Measurements from ENCODE around the gene TOX2. TPM values are rescaled to one million over a fixed set of nuclear protein-coding genes. Genes with fewer than 3 reads are reported as not detected.

Gene TOX2
- total and polyA plus RNA-seq, 4 experiments from 2014 or later, result 0.22 to 1.1 (median 0.49) TPM

GRCh38 chr20:43934833-43935232, 20.2 kb downstream of the TOX2 start:
- no peaks in the 10 kb centered on the region for H3K9me3 Mint-ChIP-seq
- no peak overlapping the region for H3K4me3 ChIP-seq (ENCODE audit: low read length in 2 of 2)
- H3K4me1 Mint-ChIP-seq, result peaks cover 4 to 19% (median 8%) of the 10 kb centered on the region in 4 donors
- H3K27ac ChIP-seq (ENCODE audit: low read depth, low read length), result no peak overlapping the region
- H3K36me3 ChIP-seq (ENCODE audit: insufficient read depth, low read length), result no peaks in the 10 kb centered on the region
- ChIA-PET CTCF (ENCODE audit: partially characterized antibody) (interaction anchor here (0.7 kb wide), 1 partner anchor 91 kb away, joined by 3 read pairs; no protein-coding TSS in a partner anchor), POLR2A (ENCODE audit: partially characterized antibody) (no interaction called here)
- peaks cover 1 to 7% of the 10 kb centered on the region in 2 donors for H3K27me3 Mint-ChIP-seq
- H3K36me3 Mint-ChIP-seq, result no peaks in the 10 kb centered on the region
- H3K9me3 ChIP-seq (ENCODE audit: control insufficient read depth in 1 of 2, low read length in 2 of 2), result no peaks in the 10 kb centered on the region
- H3K4me1 ChIP-seq (ENCODE audit: insufficient read depth, low read length), result peaks cover 14% of the 10 kb centered on the region
- H3K27ac Mint-ChIP-seq, result no peak overlapping the region
- no peak overlapping the region for H3K4me3 Mint-ChIP-seq
- DNase-seq, result no peak
- no peaks in the 10 kb centered on the region for H3K27me3 ChIP-seq (ENCODE audit: insufficient read depth, low read length)
- intact Hi-C loops (cut with micrococcal nuclease), result no loop called here

GRCh38 chr20:43936104-43936770, 21.6 kb downstream of the TOX2 start:
- Mint-ChIP-seq H3K27ac (peak overlapping the region in 1 of 7 donors; percentile 8), H3K4me1 (peaks cover 8 to 30% (median 13%) of the 10 kb centered on the region in 4 donors), H3K4me3 (no peak overlapping the region), H3K36me3 (no peaks in the 10 kb centered on the region), H3K27me3 (peaks cover 1 to 6% of the 10 kb centered on the region in 2 donors), H3K9me3 (no peaks in the 10 kb centered on the region)
- ChIA-PET CTCF (ENCODE audit: partially characterized antibody) (no interaction called here), POLR2A (ENCODE audit: partially characterized antibody) (interaction anchor here (0.6 kb wide), 1 partner anchor 10 kb away, joined by 3 read pairs; no protein-coding TSS in a partner anchor)
- Histone ChIP-seq H3K36me3 (ENCODE audit: insufficient read depth, low read length) (no peaks in the 10 kb centered on the region), H3K4me1 (ENCODE audit: insufficient read depth, low read length) (peaks cover 26% of the 10 kb centered on the region), H3K9me3 (ENCODE audit: control insufficient read depth in 1 of 2, low read length in 2 of 2) (no peaks in the 10 kb centered on the region), H3K4me3 (ENCODE audit: low read length in 2 of 2) (no peak overlapping the region), H3K27me3 (ENCODE audit: insufficient read depth, low read length) (no peaks in the 10 kb centered on the region), H3K27ac (ENCODE audit: low read depth, low read length) (no peak overlapping the region)
- intact Hi-C loops (cut with micrococcal nuclease), result no loop called here
- no peak for DNase-seq

GRCh38 chr20:43936805-43937204, 22.2 kb downstream of the TOX2 start:
- Histone ChIP-seq H3K27ac (ENCODE audit: low read depth, low read length) (no peak overlapping the region), H3K4me1 (ENCODE audit: insufficient read depth, low read length) (peaks cover 32% of the 10 kb centered on the region), H3K4me3 (ENCODE audit: low read length in 2 of 2) (no peak overlapping the region), H3K27me3 (ENCODE audit: insufficient read depth, low read length) (no peaks in the 10 kb centered on the region), H3K9me3 (ENCODE audit: control insufficient read depth in 1 of 2, low read length in 2 of 2) (no peaks in the 10 kb centered on the region), H3K36me3 (ENCODE audit: insufficient read depth, low read length) (no peaks in the 10 kb centered on the region)
- POLR2A ChIA-PET (ENCODE audit: partially characterized antibody), result interaction anchor here (0.6 kb wide), 1 partner anchor 10 kb away, joined by 3 read pairs; no protein-coding TSS in a partner anchor
- CTCF ChIA-PET (ENCODE audit: partially characterized antibody), result no interaction called here
- no peaks in the 10 kb centered on the region for H3K36me3 Mint-ChIP-seq
- H3K27me3 Mint-ChIP-seq, result peaks cover 1 to 4% of the 10 kb centered on the region in 2 donors
- intact Hi-C loops (cut with micrococcal nuclease), result no loop called here
- peak overlapping the region in 1 of 7 donors; percentile 8 for H3K27ac Mint-ChIP-seq
- no peak overlapping the region for H3K4me3 Mint-ChIP-seq
- no peaks in the 10 kb centered on the region for H3K9me3 Mint-ChIP-seq
- peaks cover 13 to 36% (median 18%) of the 10 kb centered on the region in 4 donors for H3K4me1 Mint-ChIP-seq
- DNase-seq, result no peak

- H3K4me1 Mint-ChIP-seq, result peaks cover 20 to 44% (median 25%) of the 10 kb centered on the region in 4 donors
- ChIA-PET POLR2A (ENCODE audit: partially characterized antibody) (no interaction called here), CTCF (ENCODE audit: partially characterized antibody) (no interaction called here)
- no peaks in the 10 kb centered on the region for H3K36me3 Mint-ChIP-seq
- Histone ChIP-seq H3K4me3 (ENCODE audit: low read length in 2 of 2) (no peak overlapping the region), H3K36me3 (ENCODE audit: insufficient read depth, low read length) (no peaks in the 10 kb centered on the region), H3K9me3 (ENCODE audit: control insufficient read depth in 1 of 2, low read length in 2 of 2) (no peaks in the 10 kb centered on the region), H3K27me3 (ENCODE audit: insufficient read depth, low read length) (no peaks in the 10 kb centered on the region), H3K4me1 (ENCODE audit: insufficient read depth, low read length) (peaks cover 39% of the 10 kb centered on the region), H3K27ac (ENCODE audit: low read depth, low read length) (no peak overlapping the region)
- no peaks in the 10 kb centered on the region for H3K9me3 Mint-ChIP-seq
- intact Hi-C loops (cut with micrococcal nuclease), result no loop called here
- peaks cover 1 to 3% of the 10 kb centered on the region in 2 donors for H3K27me3 Mint-ChIP-seq
- DNase-seq, result no peak
- H3K4me3 Mint-ChIP-seq, result no peak overlapping the region
- no peak overlapping the region for H3K27ac Mint-ChIP-seq
Measured at GRCh38 chr20:43937591-43937990, 22.9 kb downstream of the TOX2 start.

- Histone ChIP-seq H3K36me3 (ENCODE audit: insufficient read depth, low read length) (no peaks in the 10 kb centered on the region), H3K4me3 (ENCODE audit: low read length in 2 of 2) (no peak overlapping the region), H3K9me3 (ENCODE audit: control insufficient read depth in 1 of 2, low read length in 2 of 2) (no peaks in the 10 kb centered on the region), H3K27me3 (ENCODE audit: insufficient read depth, low read length) (no peaks in the 10 kb centered on the region), H3K27ac (ENCODE audit: low read depth, low read length) (no peak overlapping the region), H3K4me1 (ENCODE audit: insufficient read depth, low read length) (peaks cover 45% of the 10 kb centered on the region)
- peaks cover 25 to 49% (median 31%) of the 10 kb centered on the region in 4 donors for H3K4me1 Mint-ChIP-seq
- ChIA-PET CTCF (ENCODE audit: partially characterized antibody) (no interaction called here), POLR2A (ENCODE audit: partially characterized antibody) (interaction anchor here (1.2 kb wide), 1 partner anchor 16 kb away, joined by 3 read pairs; no protein-coding TSS in a partner anchor)
- intact Hi-C loops (cut with micrococcal nuclease), result no loop called here
- H3K27ac Mint-ChIP-seq, result no peak overlapping the region
- peaks cover 1 to 3% of the 10 kb centered on the region in 2 donors for H3K27me3 Mint-ChIP-seq
- no peak for DNase-seq
- no peaks in the 10 kb centered on the region for H3K36me3 Mint-ChIP-seq
- no peaks in the 10 kb centered on the region for H3K9me3 Mint-ChIP-seq
- no peak overlapping the region for H3K4me3 Mint-ChIP-seq
Measured at GRCh38 chr20:43938017-43938655, 23.5 kb downstream of the TOX2 start.

- no peaks in the 10 kb centered on the region for H3K9me3 ChIP-seq (ENCODE audit: control insufficient read depth in 1 of 2, low read length in 2 of 2)
- H3K9me3 Mint-ChIP-seq, result peaks cover 0 to 1% (median 0%) of the 10 kb centered on the region in 8 donors
- H3K4me1 Mint-ChIP-seq, result peaks cover 32 to 59% (median 39%) of the 10 kb centered on the region in 4 donors
- no peak overlapping the region for H3K4me3 Mint-ChIP-seq
- peaks cover 55% of the 10 kb centered on the region for H3K4me1 ChIP-seq (ENCODE audit: insufficient read depth, low read length)
- no peak overlapping the region for H3K27ac Mint-ChIP-seq
- intact Hi-C loops (cut with micrococcal nuclease), result no loop called here
- no peaks in the 10 kb centered on the region for H3K36me3 ChIP-seq (ENCODE audit: insufficient read depth, low read length)
- ChIA-PET POLR2A (ENCODE audit: partially characterized antibody) (interaction anchor here (0.6 to 1.2 kb wide), 2 partner anchors 15 to 170 kb away, joined by 3 read pairs; no protein-coding TSS in a partner anchor), CTCF (ENCODE audit: partially characterized antibody) (no interaction called here)
- no peak overlapping the region for H3K27ac ChIP-seq (ENCODE audit: low read depth, low read length)
- DNase-seq, result no peak
- H3K27me3 ChIP-seq (ENCODE audit: insufficient read depth, low read length), result no peaks in the 10 kb centered on the region
- peaks cover 0 to 3% of the 10 kb centered on the region in 2 donors for H3K27me3 Mint-ChIP-seq
- H3K36me3 Mint-ChIP-seq, result no peaks in the 10 kb centered on the region
- H3K4me3 ChIP-seq (ENCODE audit: low read length in 2 of 2), result no peak overlapping the region
Measured at GRCh38 chr20:43938932-43939761, 24.5 kb downstream of the TOX2 start.

GRCh38 chr20:43939762-43940121, 25.1 kb downstream of the TOX2 start:
- no peaks in the 10 kb centered on the region for H3K9me3 ChIP-seq (ENCODE audit: control insufficient read depth in 1 of 2, low read length in 2 of 2)
- H3K27me3 ChIP-seq (ENCODE audit: insufficient read depth, low read length), result no peaks in the 10 kb centered on the region
- Mint-ChIP-seq H3K36me3 (no peaks in the 10 kb centered on the region), H3K9me3 (peaks cover 0 to 1% (median 0%) of the 10 kb centered on the region in 8 donors), H3K4me1 (peaks cover 33 to 65% (median 39%) of the 10 kb centered on the region in 4 donors), H3K27ac (no peak overlapping the region), H3K27me3 (peaks cover 0 to 3% of the 10 kb centered on the region in 2 donors), H3K4me3 (peak overlapping the region in 1 of 8 donors; percentile 2)
- ChIA-PET POLR2A (ENCODE audit: partially characterized antibody) (no interaction called here), CTCF (ENCODE audit: partially characterized antibody) (no interaction called here)
- intact Hi-C loops (cut with micrococcal nuclease), result loop anchor here (5.0 kb wide), 1 partner anchor 133 kb away; no protein-coding TSS in a partner anchor
- DNase-seq, result no peak
- H3K27ac ChIP-seq (ENCODE audit: low read depth, low read length), result no peak overlapping the region
- H3K36me3 ChIP-seq (ENCODE audit: insufficient read depth, low read length), result no peaks in the 10 kb centered on the region
- no peak overlapping the region for H3K4me3 ChIP-seq (ENCODE audit: low read length in 2 of 2)
- peaks cover 61% of the 10 kb centered on the region for H3K4me1 ChIP-seq (ENCODE audit: insufficient read depth, low read length)
